K562 (cell line): Measurements from ENCODE around the gene CNKSR1. TPM values are rescaled to one million over a fixed set of nuclear protein-coding genes. Genes with fewer than 3 reads are reported as not detected.

Experiments
- ATAC-seq: fragments of 200-7000 bp; cut with Tn5 transposase; 3 replicates; pipeline ENCODE4 v1.9.1; 2020; ENCODE audit warnings: moderate library complexity
- BruUV-seq: library from RNA; stranded (reverse); fragments of 400-500 nt; replicated peaks from 2 replicates; lab custom pipeline; 2021; lab: Mats Ljungman, UMichigan
- CTCF ChIA-PET: fragments of 300-600 bp; formaldehyde crosslinking; extraction: SDS; loops from one replicate; lab custom pipeline; 2021; ENCODE audit warnings: low intra/inter-chr PET ratio; lab: Yijun Ruan, JAX
- POLR2A ChIA-PET: fragments of 300-600, 350-650 bp; sonication (Branson Sonifier 250); formaldehyde crosslinking; extraction: SDS; loops from one replicate; lab custom pipeline; 2021; ENCODE audit warnings: antibody characterized with exemption, inconsistent platforms; lab: Yijun Ruan, JAX
- DNase-seq, 4 experiments: peaks; one replicate each; pipeline versions ENCODE4 v3.0.0 to v3.0.0-alpha.2; 2011 to 2018; ENCODE audit warnings: low spot score in 3 of 4, mixed read lengths in 3 of 4; ENCODE audit errors: extremely low read depth in 1 of 4
- FAIRE-seq: peaks from 2 replicates; lab custom pipeline; 2011; peaks lifted over from hg19 to GRCh38; lab: Jason Lieb, UNC
- H2AFZ ChIP-seq: 2 replicates; pipeline ENCODE4 v1.6.0; 2011; ENCODE audit warnings: low read depth, low read length, control low read depth, inconsistent platforms
- H3K27ac ChIP-seq: fragments of 200-600 bp; 3 replicates; pipeline ENCODE4 v1.8.0; 2011; ENCODE audit warnings: low read depth, mild to moderate bottlenecking, control low read depth, inconsistent platforms, low read length, moderate library complexity, mixed read lengths; ENCODE audit errors: extremely low read depth
- H3K27me3 ChIP-seq, 2 experiments: fragments of 300-600 bp in 1 of 2; 2 replicates in 1 of 2; 3 replicates in 1 of 2; pipeline versions ENCODE4 v1.6.0 to v1.8.0; 2011; ENCODE audit warnings: inconsistent platforms in 2 of 2, low read length in 2 of 2, mild to moderate bottlenecking in 1 of 2, mixed read lengths in 1 of 2, moderate library complexity in 1 of 2; ENCODE audit not compliant: control insufficient read depth in 2 of 2, insufficient read depth in 2 of 2
- H3K36me3 ChIP-seq: fragments of 300-600 bp; 3 replicates; pipeline ENCODE4 v1.8.0; 2011; ENCODE audit warnings: mild to moderate bottlenecking, low read length, inconsistent platforms; ENCODE audit not compliant: control insufficient read depth, insufficient read depth
- H3K4me1 ChIP-seq, 2 experiments: fragments of 200-600 bp in 1 of 2; replicated peaks in 1 of 2; 2 replicates in 1 of 2; 3 replicates in 1 of 2; pipeline versions ENCODE4 v1.5.1 to v1.8.0; 2011; ENCODE audit warnings: inconsistent platforms in 2 of 2, low read length in 2 of 2, mild to moderate bottlenecking in 1 of 2, mixed read lengths in 1 of 2, moderate library complexity in 1 of 2; ENCODE audit not compliant: control insufficient read depth in 2 of 2, insufficient read depth in 2 of 2
- H3K4me2 ChIP-seq: 2 replicates; pipeline ENCODE4 v1.6.1; 2011; ENCODE audit warnings: low read length, control low read depth, inconsistent platforms, mixed read lengths; ENCODE audit not compliant: insufficient read depth
- H3K4me3 ChIP-seq: fragments of 200-600 bp; sonication (generic), shearing (Covaris generic); 2 replicates; pipeline ENCODE4 v1.5.1; 2016; ENCODE audit warnings: control low read depth, inconsistent platforms
- H3K79me2 ChIP-seq: fragments of 200-600 bp; 3 replicates; pipeline ENCODE4 v1.8.0; 2011; ENCODE audit warnings: low read length, inconsistent platforms; ENCODE audit not compliant: control insufficient read depth, insufficient read depth
- H3K9ac ChIP-seq, 2 experiments: 2 replicates each; pipeline versions ENCODE4 v1.6.0 to v1.6.1; 2011; ENCODE audit warnings: low read depth in 2 of 2, low read length in 2 of 2, control low read depth in 1 of 2, inconsistent platforms in 1 of 2, mild to moderate bottlenecking in 1 of 2, mixed read lengths in 1 of 2; ENCODE audit not compliant: insufficient read depth in 1 of 2
- H3K9me1 ChIP-seq: one replicate; pipeline ENCODE4 v1.6.0; 2011; ENCODE audit warnings: inconsistent platforms, mild to moderate bottlenecking, low read length, moderate library complexity; ENCODE audit not compliant: control insufficient read depth, insufficient read depth
- H3K9me3 ChIP-seq: replicated peaks from 2 replicates; pipeline ENCODE4 v1.5.1; 2011; ENCODE audit warnings: low read depth, low read length, inconsistent platforms; ENCODE audit not compliant: control insufficient read depth, insufficient read depth
- H4K20me1 ChIP-seq: replicated peaks from 2 replicates; pipeline ENCODE4 v1.6.1; 2011; ENCODE audit warnings: low read length, inconsistent platforms, mixed read lengths; ENCODE audit not compliant: control insufficient read depth, insufficient read depth
- FOS ChIP-seq: IDR thresholded peaks from 3 replicates; pipeline ENCODE4 v1.6.1; 2011; ENCODE audit not compliant: insufficient read length; ENCODE audit errors: extremely low read depth
- KAT8 ChIP-seq: fragments of 450-650 bp; IDR thresholded peaks from 2 replicates; pipeline ENCODE4 v1.6.1; 2016; ENCODE audit warnings: low read depth, mild to moderate bottlenecking
- KLF16 ChIP-seq: IDR thresholded peaks from 2 replicates; pipeline ENCODE4 v1.6.1; 2016; ENCODE audit warnings: antibody characterized with exemption
- MYBL2 ChIP-seq, 2 experiments: fragments of 450-650 bp in 1 of 2; sonication (generic) in 1 of 2; formaldehyde crosslinking in 1 of 2; IDR thresholded peaks; 2 replicates each; pipeline versions ENCODE4 v1.6.1 to v1.8.1; 2017 to 2022; ENCODE audit warnings: borderline replicate concordance in 1 of 2, inconsistent platforms in 1 of 2, low read depth in 1 of 2, mild to moderate bottlenecking in 1 of 2, missing genetic modification reagents in 1 of 2, moderate library complexity in 1 of 2
- ZBED1 ChIP-seq: IDR thresholded peaks from 2 replicates; pipeline ENCODE4 v1.6.1; 2014
- ZNF121 ChIP-seq: sonication (generic); formaldehyde crosslinking; conservative IDR thresholded peaks from 2 replicates; pipeline ENCODE4 v1.8.0; 2022; ENCODE audit warnings: missing genetic modification reagents
- ZNF24 ChIP-seq: fragments of 450-650 bp; IDR thresholded peaks from 2 replicates; pipeline ENCODE4 v1.6.1; 2016
- WGBS: fragments of 100-300 bp; shearing (Covaris generic); methylation state at CpG from one replicate; pipeline ENCODE4 v1.1.6; 2016; ENCODE audit warnings: low coverage, mixed read lengths; ENCODE audit not compliant: insufficient coverage; ENCODE audit errors: missing lambda C conversion rate; 5-methylcytosine and 5-hydroxymethylcytosine counted together
- in situ Hi-C: fragments of 300-500 bp; cut with MboI; formaldehyde crosslinking; loops from 4 replicates; pipeline ENCODE4 v1.15.0; 2018; ENCODE audit warnings: inconsistent platforms, mixed read lengths
- intact Hi-C: fragments of 100-400 bp; cut with micrococcal nuclease; formaldehyde crosslinking; loops from 2 replicates; pipeline ENCODE4 v1.14.2; 2022
- polyA plus RNA-seq, 8 experiments: library from polyadenylated mRNA; depleted of rRNA in 4 of 8; stranded (reverse) in 5 of 8; unstranded in 3 of 8; fragments of >200 nt; fragmentation: Nextera tagmentation in 2 of 8; fragmentation: Illumina TruSeq in 1 of 8; extraction: Ambion mirVana in 2 of 8; extraction: Trizol in 1 of 8; gene quantifications; 2 replicates each; pipeline versions ENCODE4 v1.2.1 to v1.2.3, GENCODE V29; 2011 to 2014; ENCODE audit warnings: inconsistent platforms in 1 of 8, missing spikeins in 1 of 8
- total RNA-seq, 7 experiments: library from RNA; depleted of rRNA in 6 of 7; stranded (reverse); fragments of >200 nt in 6 of 7; fragmentation: Illumina TruSeq in 2 of 7; extraction: Trizol in 2 of 7; gene quantifications; 2 replicates each; pipeline versions ENCODE4 v1.2.1 to v1.2.3, GENCODE V29; 2011 to 2021; ENCODE audit warnings: low replicate concordance in 1 of 7

Gene CNKSR1
- total and polyA plus RNA-seq, 9 of the 15 experiments (the other 6 are each of a cell fraction or from before 2014, with no cell fraction given): 0.03 to 2.8 (median 1.1) TPM

- Histone ChIP-seq H3K9me3 (no peaks in the 10 kb centered on the region), H3K4me1 (no peaks in the 10 kb centered on the region), H3K36me3 (no peaks in the 10 kb centered on the region), H3K27ac (no peak overlapping the region), H4K20me1 (no peaks in the 10 kb centered on the region), H3K9ac (no peak overlapping the region), H3K27me3 (peaks cover 2 to 3% of the 10 kb centered on the region in 2 experiments; a peak in 1 of 5 replicates), H3K4me3 (no peak overlapping the region), H2AFZ (no peak overlapping the region), H3K9me1 (no peaks in the 10 kb centered on the region), H3K4me2 (no peak overlapping the region), H3K79me2 (no peaks in the 10 kb centered on the region)
- in situ Hi-C loops: no loop called here
- FAIRE-seq (no peak), DNase-seq (no peak), ATAC-seq (no peak)
- CTCF ChIA-PET: no interaction called here
- intact Hi-C loops: no loop called here
- 21% methylated on average over 5 of the region's 5 CpGs for WGBS
- TF ChIP-seq ZNF121 (CRISPR knock-in tag) (peak; percentile 92), FOS (no peak)
- BruUV-seq: no TSS peak
- POLR2A ChIA-PET: interaction anchor here (0.6 to 2.6 kb wide), 5 partner anchors 8 to 425 kb away, joined by 3 to 7 read pairs (median 4); partner anchors contain the start of gene CEP85
Measured at GRCh38 chr1:26212726-26213125, 35.4 kb downstream of the CNKSR1 start.

DNA sequence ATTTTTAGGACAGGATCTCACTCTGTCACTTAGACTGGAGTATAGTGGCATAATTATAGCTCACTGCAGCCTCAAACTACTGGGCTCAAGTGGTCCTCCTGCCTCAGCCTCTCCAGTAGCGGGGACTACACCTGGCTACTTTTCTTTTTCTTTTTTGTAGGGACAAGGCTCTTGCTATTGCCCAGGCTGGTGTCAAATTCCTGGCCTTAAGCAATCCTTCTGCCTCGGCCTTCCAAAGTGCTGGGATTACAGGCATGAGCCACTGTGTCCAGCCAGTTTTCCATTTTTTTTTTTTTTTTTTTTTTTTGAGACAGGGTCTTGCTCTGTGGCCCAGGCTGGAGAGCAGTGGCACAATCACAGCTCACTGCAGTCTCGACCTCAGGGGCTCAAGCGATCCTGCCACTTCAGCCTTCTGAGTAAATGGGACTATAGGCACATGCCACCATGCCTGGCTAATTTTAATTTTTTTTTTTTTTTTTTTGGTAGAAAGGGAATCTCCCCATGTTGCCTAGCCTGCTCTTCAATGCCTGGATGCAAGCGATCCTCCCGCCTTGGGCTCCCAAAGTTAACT, 36.1 kb downstream of the CNKSR1 start:
- POLR2A ChIA-PET: interaction anchor here (1.2 to 2.6 kb wide), 2 partner anchors 9 to 20 kb away, joined by 4 to 7 read pairs; partner anchors contain the start of gene CEP85
- DNase-seq: no peak
- TF ChIP-seq MYBL2 (IDR thresholded peaks at IDR 0.05; ENCODE audit: low read depth): no peak
- TF ChIP-seq MYBL2 (CRISPR knock-in tag; IDR thresholded peaks at IDR 0.05; ENCODE audit: borderline replicate concordance): no peak
- no peak for TF ChIP-seq KAT8
- no peak for TF ChIP-seq KLF16
- peak; percentile 68 for TF ChIP-seq ZNF121 (CRISPR knock-in tag)
- no peak for TF ChIP-seq ZNF24
- no peak for TF ChIP-seq ZBED1
- TF ChIP-seq, all 486 proteins: peak for 1
- Histone ChIP-seq H3K9me1 (no peaks in the 10 kb centered on the region), H3K79me2 (no peaks in the 10 kb centered on the region), H3K27me3 (peaks cover 2 to 3% of the 10 kb centered on the region in 2 experiments; a peak in 1 of 5 replicates), H3K9ac (no peak overlapping the region), H4K20me1 (no peaks in the 10 kb centered on the region), H2AFZ (no peak overlapping the region), H3K27ac (no peak overlapping the region), H3K36me3 (no peaks in the 10 kb centered on the region), H3K4me3 (no peak overlapping the region), H3K4me2 (no peak overlapping the region), H3K4me1 (no peaks in the 10 kb centered on the region), H3K9me3 (no peaks in the 10 kb centered on the region)
- in situ Hi-C loops (no loop called here), intact Hi-C loops (no loop called here)
- CTCF ChIA-PET: no interaction called here
- ATAC-seq (no peak), FAIRE-seq (no peak)
- BruUV-seq: no TSS peak
- 26% methylated on average over 6 of the region's 6 CpGs for WGBS
